H1 (cell line): ENCODE results near the gene NANOS3. TPM values are rescaled to one million over a fixed set of nuclear protein-coding genes. Genes with fewer than 3 reads are reported as not detected.

Experiments
- ATF3 ChIP-seq: IDR thresholded peaks from 2 replicates; pipeline ENCODE4 v1.6.1; 2011; ENCODE audit warnings: low read depth, mild to moderate bottlenecking, low read length; ENCODE audit not compliant: insufficient read depth
- CEBPB ChIP-seq: IDR thresholded peaks from 2 replicates; pipeline ENCODE4 v1.6.1; 2012; ENCODE audit warnings: low read depth, low read length
- CHD7 ChIP-seq: fragments of 300-600 bp; sonication (generic); IDR thresholded peaks from 2 replicates; pipeline ENCODE4 v1.7.1; 2012; ENCODE audit warnings: low read length, moderate library complexity, mild to moderate bottlenecking, inconsistent platforms; ENCODE audit not compliant: insufficient replicate concordance
- HDAC2 ChIP-seq, 2 experiments: fragments of 300-600 bp in 1 of 2; sonication (generic) in 1 of 2; IDR thresholded peaks; 2 replicates each; pipeline ENCODE4 v1.6.1; 2011 to 2012; ENCODE audit warnings: low read depth in 2 of 2, low read length in 2 of 2, mild to moderate bottlenecking in 2 of 2, moderate library complexity in 2 of 2, borderline replicate concordance in 1 of 2, inconsistent platforms in 1 of 2
- MAFK ChIP-seq: IDR thresholded peaks from 2 replicates; pipeline ENCODE4 v1.6.1; 2012; ENCODE audit warnings: low read depth, mild to moderate bottlenecking, improper control_type of control experiment, low read length
- polyA plus RNA-seq, 7 experiments: library from polyadenylated mRNA; depleted of rRNA in 3 of 7; stranded (reverse) in 5 of 7; unstranded in 2 of 7; fragments of >200 nt in 5 of 7; fragments of 200-250 nt in 2 of 7; gene quantifications; 1 replicate in 5 of 7; 2 replicates in 1 of 7; 4 replicates in 1 of 7; pipeline versions ENCODE4 v1.2.1 to v1.2.3, GENCODE V29; 2011 to 2013; ENCODE audit warnings: missing spikeins in 2 of 7, mixed read lengths in 2 of 7
- total RNA-seq: library from RNA; stranded (reverse); fragmentation: NEBNext Ultra II Directional; extraction: Animal tissue kit (Norgen Biotek cat#: 25700); gene quantifications from 2 replicates; pipeline ENCODE4 v1.2.1, GENCODE V29; 2021

The NANOS3 gene
- total and polyA plus RNA-seq, 2 of the 8 experiments (the other 6 are each of a cell fraction or from before 2014, with no cell fraction given) = 0.62 TPM; not detected in 1

GRCh38 chr19:13913352-13913751 lies 36.4 kb downstream of the NANOS3 start (continued):
- TF ChIP-seq CHD7 = no peak
- TF ChIP-seq MAFK = no peak
- no peak for TF ChIP-seq HDAC2 (IDR thresholded peaks at IDR 0.05; ENCODE audit: borderline replicate concordance in 1 of 2, low read depth in 2 of 2, low read length in 2 of 2)
- no peak for TF ChIP-seq CEBPB
- no peak for TF ChIP-seq ATF3
